ENCODE data around the gene LCA5L.
A peak's percentile ranks its signal among the peaks of the same experiment; 100 is the strongest.
"Not testable (repeated sequence)": the region's sequence is repeated elsewhere in the genome, so short reads cannot be mapped to it uniquely, and the experiment has no call there.

The LCA5L gene

DNA sequence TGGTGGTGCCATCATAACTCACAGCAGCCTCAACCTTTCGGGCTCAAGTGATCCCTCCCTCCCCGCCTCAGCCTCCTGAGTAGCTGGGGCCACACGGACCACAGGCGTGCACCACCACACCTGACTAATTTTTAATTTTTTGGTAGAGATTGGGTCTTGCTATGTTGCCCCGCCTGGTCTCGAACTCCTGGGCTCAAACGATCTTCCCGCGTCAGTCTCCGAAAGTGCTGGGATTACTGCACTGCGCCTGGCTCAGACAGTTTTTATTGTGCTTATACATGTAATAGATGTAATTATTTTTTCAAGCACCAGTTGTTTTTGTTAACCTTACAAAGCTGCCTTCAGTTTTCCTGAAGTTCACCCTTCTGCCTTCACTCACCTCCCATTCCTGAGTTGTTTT is 58.7 kb downstream of the LCA5L start:
- no peak for DNase-seq

DNA sequence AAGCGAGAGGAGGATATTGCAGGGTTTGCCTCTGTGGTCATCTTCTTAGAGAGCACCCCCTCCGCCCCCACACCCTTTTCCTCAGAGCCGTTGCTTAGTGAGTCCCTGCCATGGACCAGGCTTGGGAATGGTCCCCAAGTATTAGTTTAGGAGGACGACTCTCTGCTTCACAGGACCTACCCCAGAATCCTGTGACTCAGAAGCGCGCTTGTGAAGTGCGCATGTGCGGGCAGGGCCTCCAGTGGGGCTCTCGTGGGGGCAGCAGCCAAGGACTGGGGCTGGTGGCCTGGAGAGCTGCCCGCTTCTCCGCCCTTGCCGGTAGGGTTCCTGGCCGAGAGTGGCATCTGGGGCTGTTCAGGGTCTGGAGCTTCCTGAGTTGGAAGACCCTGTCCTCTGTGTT is 59.4 kb downstream of the LCA5L start:
- DNase-seq = no peak

DNA sequence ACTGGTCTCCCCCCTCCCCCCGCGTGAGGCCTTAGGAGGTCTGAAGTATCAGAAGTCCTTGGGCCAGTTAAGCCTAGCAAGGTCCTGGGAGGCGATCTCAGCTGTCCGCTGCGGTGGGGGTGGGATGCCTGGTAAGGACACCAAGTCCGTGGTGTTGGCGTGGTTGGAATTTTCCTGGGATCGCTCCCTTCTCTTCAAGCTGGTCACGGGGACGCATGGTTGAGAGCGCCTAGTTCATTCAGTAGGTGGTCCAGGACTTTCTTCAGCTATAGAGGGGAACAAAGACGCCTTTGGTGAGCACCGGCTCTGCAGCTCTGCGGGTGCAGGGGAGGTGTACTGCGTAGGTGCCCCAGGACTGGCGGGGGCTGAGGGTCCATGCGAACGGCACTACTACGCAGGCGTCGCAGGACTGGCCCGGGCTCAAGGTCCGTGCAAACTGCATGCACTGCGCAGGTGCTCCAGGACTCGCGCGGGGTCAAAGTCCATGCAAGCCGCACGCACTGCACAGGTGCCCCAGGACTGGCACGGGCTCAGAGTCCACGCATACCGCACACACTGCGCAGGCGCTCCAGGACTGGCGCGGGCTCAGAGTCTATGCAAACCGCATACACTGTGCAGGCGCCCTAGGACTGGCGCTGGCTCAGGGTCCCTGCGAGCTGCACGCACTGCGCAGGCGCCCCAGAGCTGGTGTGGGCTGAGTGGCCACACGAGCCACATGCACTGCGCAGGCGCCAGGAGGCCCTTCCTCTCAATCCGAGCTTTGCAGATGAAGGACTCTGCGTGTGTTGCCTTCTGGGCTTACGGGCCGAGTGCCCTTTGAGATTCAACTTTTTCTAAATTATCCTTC is 60.1 kb downstream of the LCA5L start:
- peak; percentile 41 for DNase-seq

DNA sequence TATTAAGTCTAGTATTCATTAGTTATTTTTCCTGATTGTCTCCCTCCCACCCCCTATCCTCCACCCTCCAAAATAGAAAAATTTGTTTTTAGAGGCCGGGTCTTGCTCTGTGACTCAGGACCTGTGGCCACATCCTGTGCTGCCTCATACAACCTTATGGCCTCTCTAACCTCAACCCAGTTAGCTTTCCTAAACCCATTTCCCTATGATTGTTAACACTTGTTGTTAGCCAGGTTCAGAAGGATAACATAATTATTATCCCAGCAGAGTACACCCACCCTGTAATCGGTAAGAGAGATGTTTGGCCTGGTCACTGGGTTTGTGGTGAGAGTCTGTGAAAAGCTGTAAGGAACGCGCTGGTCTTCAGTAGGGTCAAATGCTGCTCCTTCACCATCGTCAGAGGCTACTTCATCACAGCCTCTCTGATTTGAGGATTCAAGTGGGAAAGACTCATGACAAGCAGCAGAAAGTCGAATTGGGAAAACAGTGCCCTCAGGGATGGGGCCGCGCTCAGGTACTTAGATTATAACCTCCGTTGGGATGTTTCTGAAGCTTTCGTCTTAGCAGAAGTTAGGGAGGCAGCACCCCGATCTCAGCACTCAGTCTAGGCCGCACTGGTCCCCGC is 60.8 kb downstream of the LCA5L start:
- no peak for DNase-seq

- DNase-seq = not testable (repeated sequence)
Measured at GRCh38 chr21:39382096-39382495, 63.5 kb downstream of the LCA5L start.

- DNase-seq = no peak
Measured at GRCh38 chr21:39381009-39381408, 64.6 kb downstream of the LCA5L start.

DNA sequence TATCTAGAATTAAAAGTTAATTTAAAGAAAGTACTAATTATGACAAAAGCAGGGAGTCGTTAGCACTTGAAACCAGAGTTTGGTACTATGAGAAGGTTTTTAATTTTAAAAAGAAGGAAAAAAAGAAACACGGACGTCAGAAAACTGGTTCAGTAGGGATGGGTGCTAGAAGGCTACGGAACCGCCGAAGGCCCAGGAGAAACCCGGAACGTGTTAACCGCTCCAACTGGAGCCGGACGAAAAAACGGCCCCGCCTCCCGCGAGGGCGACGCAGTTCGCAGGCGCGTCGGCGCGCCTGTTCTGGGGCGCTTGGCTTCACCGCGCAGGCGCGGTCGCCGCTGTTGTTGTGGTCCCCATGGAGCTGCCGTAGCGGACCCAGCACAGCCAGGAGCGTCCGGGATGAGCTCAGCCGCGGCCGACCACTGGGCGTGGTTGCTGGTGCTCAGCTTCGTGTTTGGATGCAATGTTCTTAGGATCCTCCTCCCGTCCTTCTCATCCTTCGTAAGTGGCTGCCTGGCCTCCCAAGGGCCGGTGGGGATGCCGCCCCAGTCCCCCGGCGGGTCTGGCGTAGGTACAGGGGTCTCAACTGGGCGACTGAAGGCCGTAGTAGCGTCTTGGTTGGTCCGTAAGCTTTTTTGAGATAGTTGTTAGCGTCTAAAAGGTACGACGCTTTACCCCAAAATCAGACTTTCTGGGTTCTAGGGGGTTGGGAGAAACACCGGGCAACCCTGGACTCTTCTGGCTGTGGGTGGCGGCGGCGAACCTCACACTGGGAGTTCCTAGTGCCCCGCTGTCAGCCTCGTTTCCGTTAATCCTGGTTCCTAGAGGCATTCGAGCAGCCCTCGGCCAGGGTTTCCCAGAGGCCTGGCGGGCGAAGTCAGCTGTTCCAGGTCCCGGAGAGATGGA is 65.3 kb downstream of the LCA5L start:
- peak; percentile 51 for DNase-seq

DNA sequence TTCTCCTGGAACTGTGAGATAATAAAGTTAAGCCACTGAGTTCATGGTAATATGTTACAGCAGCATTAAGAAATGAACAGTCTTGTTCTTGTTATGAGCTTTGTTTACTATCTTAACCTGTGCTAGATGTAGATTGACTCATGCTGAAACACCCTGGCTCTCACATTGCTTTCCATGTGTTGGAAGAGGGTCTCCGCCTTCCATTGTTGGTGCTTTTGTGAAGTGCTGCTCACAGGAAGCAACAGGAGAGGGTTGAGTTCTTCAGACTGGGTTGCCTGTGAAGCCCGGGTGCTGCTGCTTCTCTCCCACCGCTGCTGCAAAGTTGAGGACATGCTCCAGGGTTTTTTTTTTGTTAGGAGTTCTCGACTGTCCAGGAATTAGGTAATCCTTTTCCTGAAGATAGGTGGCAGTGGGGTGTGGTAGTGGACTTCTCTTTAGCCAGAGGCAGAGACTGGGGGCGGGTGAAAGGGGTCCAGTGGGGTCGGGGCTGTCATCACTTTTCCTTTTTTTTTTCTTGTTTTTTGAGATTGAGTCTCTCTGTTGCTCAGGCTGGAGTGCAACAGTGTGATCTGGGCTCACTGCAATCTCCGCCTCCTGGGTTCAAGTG is 68.0 kb downstream of the LCA5L start:
- DNase-seq = no peak

GRCh38 chr21:39375446-39375845 is 70.1 kb downstream of the LCA5L start:
- no peak for DNase-seq

GRCh38 chr21:39374046-39374445 is 71.5 kb downstream of the LCA5L start:
- DNase-seq = no peak

DNA sequence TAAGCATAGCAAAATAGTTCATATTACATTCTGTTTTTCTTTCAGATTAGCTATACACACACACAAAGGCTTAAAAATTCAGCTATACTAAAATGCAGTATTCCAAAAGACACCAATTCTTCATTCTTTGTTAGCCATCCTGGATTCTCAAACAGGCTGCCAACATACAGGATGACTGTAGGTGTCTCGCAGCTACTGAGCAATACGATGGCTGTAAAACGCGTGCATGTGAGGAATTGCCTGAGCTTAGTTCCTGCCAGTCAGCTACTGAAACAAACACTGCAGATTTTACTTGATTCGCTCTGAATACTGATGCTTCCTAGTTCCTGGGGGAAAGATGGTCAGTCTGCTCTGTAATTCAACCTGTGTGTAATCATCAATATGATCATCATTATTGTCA is 71.9 kb downstream of the LCA5L start:
- DNase-seq = no peak

GRCh38 chr21:39369896-39370288 is 75.7 kb downstream of the LCA5L start:
- DNase-seq = not testable (repeated sequence)

- no peak for DNase-seq
Measured at GRCh38 chr21:39367783-39368182, 77.8 kb downstream of the LCA5L start.

- DNase-seq = no peak
Measured at GRCh38 chr21:39366563-39366962, 79.0 kb downstream of the LCA5L start.

DNA sequence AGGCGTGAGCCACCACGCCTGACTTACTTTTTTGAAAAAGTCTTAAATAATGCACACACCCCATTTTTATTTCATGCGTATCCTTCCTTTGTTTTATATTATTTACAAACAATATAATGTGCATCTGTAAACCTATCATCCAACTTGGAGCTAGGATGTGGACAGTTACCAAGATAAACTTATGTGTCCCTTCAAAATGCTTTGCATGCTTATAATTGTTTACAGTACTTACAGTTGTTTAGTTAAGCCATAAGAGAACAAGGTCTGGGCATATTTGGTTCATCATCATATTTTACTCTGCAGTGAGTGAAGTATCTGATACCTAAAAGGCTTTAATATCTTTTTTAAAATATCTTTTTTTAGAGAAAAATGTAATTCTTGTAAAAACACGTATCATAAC is 80.6 kb downstream of the LCA5L start:
- DNase-seq = no peak

- no peak for DNase-seq
Measured at GRCh38 chr21:39363607-39364555, 81.7 kb downstream of the LCA5L start.

DNA sequence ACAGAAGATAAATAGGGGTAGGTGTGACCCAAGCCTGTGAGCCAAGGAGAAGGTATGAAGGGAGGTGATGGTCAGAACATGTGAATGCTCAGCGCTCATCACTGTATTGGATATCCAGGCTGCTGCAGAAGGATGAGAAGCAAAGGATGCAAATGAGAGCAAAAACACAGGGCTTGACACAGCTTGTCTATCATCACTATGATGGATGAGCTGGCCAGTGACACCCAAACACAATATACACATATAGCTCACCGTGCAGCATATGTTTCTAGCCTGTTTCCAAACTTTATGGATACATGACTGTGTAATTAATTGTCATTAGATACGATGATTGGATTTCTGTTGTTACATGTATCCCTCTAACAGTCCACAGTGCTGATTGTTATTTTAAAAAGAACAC is 82.8 kb downstream of the LCA5L start:
- DNase-seq = no peak

GRCh38 chr21:39359382-39359781 is 86.2 kb downstream of the LCA5L start:
- DNase-seq = no peak

Measured in NCI-H2029 treated with DMSO at 0.1 percent for 48 hours (cell line).